ENCODE measurements around the gene LY6G6F.

GRCh38 chr6:31749301-31750036, 42.8 kb downstream of the LY6G6F start:
- TF ChIP-seq NFRKB (IDR thresholded peaks at IDR 0.05), result no peak
- TF ChIP-seq SP1 (IDR thresholded peaks at IDR 0.05), result no peak
- TF ChIP-seq FOXK2 (IDR thresholded peaks at IDR 0.05), result no peak
- TF ChIP-seq BHLHE40 (IDR thresholded peaks at IDR 0.05; ENCODE audit: borderline replicate concordance), result no peak

Measured in HEK293T (cell line).